ENCODE data around the gene RASGEF1C. TPM values are rescaled to one million over a fixed set of nuclear protein-coding genes. Genes with fewer than 3 reads are reported as not detected.

The RASGEF1C gene
- total RNA-seq, 1 donor from 2014 or later, result not detected

DNA sequence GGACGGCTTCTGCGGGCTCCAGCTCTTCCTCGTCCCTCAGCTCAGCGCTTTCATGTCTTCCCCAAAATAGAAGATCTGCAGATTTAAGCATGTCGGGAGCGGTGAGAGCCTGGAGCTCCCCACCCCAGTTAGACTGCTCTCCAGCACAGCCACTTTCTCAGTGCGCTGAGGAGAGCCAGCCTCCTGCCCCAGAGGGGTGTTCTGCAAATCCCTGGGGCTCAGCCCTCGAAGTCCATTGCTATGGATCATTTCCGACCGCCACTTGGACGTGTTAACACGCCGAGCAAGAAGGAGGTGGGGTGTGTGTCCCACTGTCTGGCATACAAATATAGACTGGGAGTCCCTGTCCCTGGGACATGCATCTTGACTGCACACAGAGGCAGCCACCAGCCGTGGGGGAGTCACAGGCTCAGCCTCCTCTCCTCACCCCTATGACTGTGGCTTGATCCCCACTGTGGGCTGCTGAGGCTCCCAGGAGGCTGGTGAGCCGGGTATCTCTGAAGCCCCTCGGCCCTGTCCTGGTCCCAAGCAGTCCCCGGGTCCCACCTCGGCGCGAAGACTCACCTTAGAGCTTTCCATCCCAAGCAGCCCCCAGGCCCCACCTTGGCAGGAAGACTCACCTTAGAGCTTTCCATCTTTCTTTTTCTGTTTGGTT is 107.4 kb downstream of the RASGEF1C start:
- intact Hi-C loops (cut with micrococcal nuclease), result no loop called here

- intact Hi-C loops (cut with micrococcal nuclease), result no loop called here
Measured at GRCh38 chr5:180100621-180101450, 108.2 kb downstream of the RASGEF1C start.

- intact Hi-C loops (cut with micrococcal nuclease), result no loop called here
Measured at GRCh38 chr5:180099733-180100611, 109.0 kb downstream of the RASGEF1C start.

DNA sequence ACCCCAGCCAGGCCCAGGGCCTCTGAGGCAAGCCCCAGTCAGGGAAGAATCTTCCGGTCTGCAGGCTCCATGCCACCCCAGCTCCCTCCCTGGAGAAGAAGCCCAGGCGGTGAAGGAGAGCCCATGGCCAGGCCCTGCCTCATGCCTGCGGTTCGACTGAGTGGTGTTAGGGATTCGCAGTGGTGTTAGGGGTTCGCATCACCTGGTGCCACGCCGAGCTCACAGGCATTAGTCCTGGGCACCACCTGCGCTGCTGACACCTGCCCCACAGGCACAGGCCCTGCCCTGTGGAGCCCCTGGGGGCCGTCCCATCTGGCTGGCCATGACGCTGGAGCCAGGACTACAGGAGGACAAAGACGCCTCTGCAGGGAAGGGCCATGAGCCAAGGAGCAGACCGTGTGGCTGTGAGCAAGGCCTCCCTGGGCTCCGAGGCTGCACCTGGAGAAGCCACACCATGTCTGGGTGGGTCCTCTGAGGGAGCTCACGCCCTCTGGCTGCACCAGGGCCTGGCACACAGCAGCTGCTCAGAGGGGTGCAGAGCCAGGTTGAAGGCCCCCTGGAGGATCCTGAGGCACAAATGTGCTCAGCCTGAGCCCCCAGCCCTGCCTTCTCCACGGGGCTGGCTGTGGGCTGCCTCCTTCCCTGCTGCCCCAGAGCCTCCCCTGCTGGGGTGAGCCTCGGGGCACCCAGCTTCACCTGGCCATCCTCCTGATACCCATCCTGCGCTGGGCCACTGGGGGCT is 109.8 kb downstream of the RASGEF1C start:
- intact Hi-C loops (cut with micrococcal nuclease), result no loop called here

DNA sequence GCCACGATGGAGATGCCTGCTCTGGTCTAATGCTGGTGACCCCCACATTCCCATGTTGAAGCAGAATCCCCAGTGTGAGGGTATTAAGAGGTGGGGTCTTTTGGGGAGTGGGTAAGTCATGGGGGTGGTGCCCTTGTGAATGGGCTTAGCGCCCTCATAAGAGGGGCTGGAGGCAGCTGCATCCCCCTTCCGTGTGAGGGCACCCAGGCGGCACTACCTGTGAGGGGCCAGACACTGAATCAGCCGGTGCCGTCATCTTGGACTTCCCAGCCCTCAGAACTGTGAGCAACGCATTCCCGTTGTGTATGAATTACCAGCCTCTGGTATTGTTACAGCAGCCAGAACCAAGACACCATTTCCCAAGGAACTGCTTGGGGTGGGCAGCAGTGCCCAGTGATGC is 110.5 kb downstream of the RASGEF1C start:
- intact Hi-C loops (cut with micrococcal nuclease), result no loop called here

GRCh38 chr5:180097926-180098325 is 111.1 kb downstream of the RASGEF1C start:
- intact Hi-C loops (cut with micrococcal nuclease), result no loop called here

- intact Hi-C loops (cut with micrococcal nuclease), result no loop called here
Measured at GRCh38 chr5:180097163-180097894, 111.7 kb downstream of the RASGEF1C start.

- intact Hi-C loops (cut with micrococcal nuclease), result no loop called here
Measured at GRCh38 chr5:180096616-180097015, 112.4 kb downstream of the RASGEF1C start.

DNA sequence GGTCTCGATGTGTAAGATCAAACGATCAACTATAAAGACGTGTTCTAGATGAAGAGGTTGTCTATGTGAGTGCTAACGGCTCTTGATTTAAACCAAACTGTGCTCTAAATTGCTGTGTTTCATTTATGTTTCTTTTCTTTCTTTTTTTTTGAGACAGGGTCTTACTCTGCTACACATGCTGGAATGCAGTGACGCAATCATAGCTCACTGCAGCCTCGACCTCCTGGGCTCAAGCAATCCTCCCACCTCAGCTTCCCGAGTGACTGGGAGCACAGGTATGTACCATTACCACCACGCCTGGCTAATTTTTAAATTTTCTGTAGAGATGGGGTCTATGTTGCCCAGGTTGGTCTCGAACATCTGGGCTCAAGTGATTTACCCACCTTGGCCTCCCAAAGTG is 113.5 kb downstream of the RASGEF1C start:
- intact Hi-C loops (cut with micrococcal nuclease), result no loop called here

- intact Hi-C loops (cut with micrococcal nuclease), result no loop called here
Measured at GRCh38 chr5:180093651-180094382, 115.2 kb downstream of the RASGEF1C start.

GRCh38 chr5:180093241-180093640 is 115.8 kb downstream of the RASGEF1C start:
- intact Hi-C loops (cut with micrococcal nuclease), result no loop called here

GRCh38 chr5:180090769-180091546 is 118.1 kb downstream of the RASGEF1C start:
- intact Hi-C loops (cut with micrococcal nuclease), result loop anchor here (1.0 kb wide), 4 partner anchors 20 to 328 kb away; partner anchors contain the start of genes MRNIP and RNF130

GRCh38 chr5:180090098-180090768 is 118.8 kb downstream of the RASGEF1C start:
- intact Hi-C loops (cut with micrococcal nuclease), result loop anchor here (1.0 kb wide), 4 partner anchors 19 to 327 kb away; partner anchors contain the start of genes MRNIP and RNF130

DNA sequence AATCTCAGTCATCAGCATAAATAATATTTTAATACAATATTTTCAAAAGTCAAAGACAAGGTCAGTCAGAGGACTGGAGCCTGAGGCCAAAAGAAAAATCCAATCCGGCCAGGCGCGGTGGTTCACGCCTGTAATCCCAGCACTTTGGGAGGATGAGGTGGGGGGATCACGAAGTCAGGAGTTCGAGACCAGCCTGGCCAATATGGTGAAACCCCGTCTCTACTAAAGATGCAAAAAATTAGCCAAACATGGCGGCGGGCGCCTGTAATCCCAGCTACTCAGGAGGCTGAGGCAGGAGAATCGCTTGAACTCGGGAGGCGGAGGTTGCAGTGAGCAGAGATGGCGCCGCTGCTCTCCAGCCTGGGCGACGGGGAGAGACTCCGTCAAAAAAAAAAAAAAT is 119.4 kb downstream of the RASGEF1C start:
- intact Hi-C loops (cut with micrococcal nuclease), result loop anchor here (1.0 to 5.0 kb wide), 5 partner anchors 18 to 326 kb away; partner anchors contain the start of genes MRNIP, RNF130 and TBC1D9B

DNA sequence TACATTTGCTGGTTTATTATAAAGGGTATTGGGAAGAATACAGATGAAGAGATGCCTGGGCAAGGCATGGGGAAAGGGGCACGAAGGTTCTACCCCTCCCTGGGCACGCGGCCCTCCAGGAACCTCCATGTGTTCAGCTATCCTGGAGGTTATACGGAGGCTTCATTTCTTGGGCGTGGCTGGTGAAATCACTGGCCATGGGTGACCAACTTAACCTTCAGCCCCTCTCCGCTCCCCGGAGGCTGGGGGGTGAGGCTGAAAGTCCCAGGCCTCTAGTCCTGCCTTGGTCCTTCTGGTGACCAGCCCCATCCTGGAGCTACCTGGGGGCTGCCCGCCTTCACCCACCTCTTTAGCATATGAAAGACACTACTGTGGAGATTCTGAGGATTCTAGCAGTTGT is 120.5 kb downstream of the RASGEF1C start:
- intact Hi-C loops (cut with micrococcal nuclease), result loop anchor here (5.0 kb wide), 1 partner anchor 181 kb away; the partner anchor contains the start of gene TBC1D9B

- intact Hi-C loops (cut with micrococcal nuclease), result loop anchor here (5.0 kb wide), 1 partner anchor 180 kb away; the partner anchor contains the start of gene TBC1D9B
Measured at GRCh38 chr5:180086816-180087399, 122.1 kb downstream of the RASGEF1C start.

- intact Hi-C loops (cut with micrococcal nuclease), result loop anchor here (5.0 kb wide), 1 partner anchor 179 kb away; the partner anchor contains the start of gene TBC1D9B
Measured at GRCh38 chr5:180085837-180086236, 123.2 kb downstream of the RASGEF1C start.
